AG04450 (cell line): ENCODE results near the gene PRPF38A. TPM values are rescaled to one million over a fixed set of nuclear protein-coding genes. Genes with fewer than 3 reads are reported as not detected.

Experiments
- CTCF ChIA-PET: fragments of 300-600, 350-600 bp; formaldehyde crosslinking; extraction: SDS; loops from one replicate; lab custom pipeline; 2022; ENCODE audit warnings: antibody characterized with exemption, inconsistent platforms; lab: Charles Lee
- POLR2A ChIA-PET: fragments of 350-600 bp; formaldehyde crosslinking; extraction: SDS; loops from one replicate; lab custom pipeline; 2021; ENCODE audit warnings: antibody characterized with exemption, inconsistent platforms; lab: Yijun Ruan, JAX
- DNase-seq: peaks from one replicate; pipeline ENCODE4 v3.0.0-alpha.2; 2011; ENCODE audit warnings: low read depth, low spot score
- H3K27ac ChIP-seq: one replicate; pipeline ENCODE4 v1.5.1; 2012; ENCODE audit warnings: low read depth, low read length, control low read depth
- H3K27me3 ChIP-seq: one replicate; pipeline ENCODE4 v1.6.0; 2012; ENCODE audit warnings: low read length; ENCODE audit not compliant: control insufficient read depth, insufficient read depth
- H3K4me3 ChIP-seq: 2 replicates; pipeline ENCODE4 v1.5.1; 2011; ENCODE audit warnings: mild to moderate bottlenecking, low read depth, low read length, control low read depth
- H3K9me3 ChIP-seq: 2 replicates; pipeline ENCODE4 v1.5.1; 2012; ENCODE audit warnings: low read length; ENCODE audit not compliant: control insufficient read depth, insufficient read depth
- polyA plus RNA-seq: library from polyadenylated mRNA; depleted of rRNA; stranded (reverse); fragments of >200 nt; gene quantifications from 2 replicates; pipeline ENCODE4 v1.2.3, GENCODE V29; 2011
- TF ChIP-seq, protein P1 (sequence below): IDR thresholded peaks from 2 replicates; pipeline ENCODE4 v1.5.1; 2011; ENCODE audit warnings: low read depth, low read length, control low read depth, inconsistent platforms

Gene PRPF38A
- polyA plus RNA-seq, 1 experiment, result 26.7 TPM

DNA sequence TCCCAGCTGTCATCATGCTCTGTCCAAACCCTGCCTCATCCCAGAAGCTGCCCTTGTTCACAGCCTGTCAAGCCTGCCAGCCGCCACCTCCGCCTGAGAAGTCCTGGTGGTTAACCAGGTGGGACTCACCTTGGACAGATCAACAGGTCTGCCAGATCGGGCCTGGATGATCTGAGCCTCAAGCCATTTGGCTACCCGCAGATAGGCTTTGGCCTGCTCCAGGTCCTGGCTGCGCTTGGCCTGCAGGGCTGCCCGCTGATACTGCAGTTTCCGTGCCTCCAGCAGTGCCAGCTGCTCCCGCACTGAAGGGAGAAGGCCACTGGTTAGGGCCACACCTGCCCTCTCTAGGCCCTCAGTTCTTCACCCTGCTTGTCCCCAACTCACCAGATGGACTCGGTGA, 47.0 kb upstream of the PRPF38A start:
- TF ChIP-seq, protein P1, sequence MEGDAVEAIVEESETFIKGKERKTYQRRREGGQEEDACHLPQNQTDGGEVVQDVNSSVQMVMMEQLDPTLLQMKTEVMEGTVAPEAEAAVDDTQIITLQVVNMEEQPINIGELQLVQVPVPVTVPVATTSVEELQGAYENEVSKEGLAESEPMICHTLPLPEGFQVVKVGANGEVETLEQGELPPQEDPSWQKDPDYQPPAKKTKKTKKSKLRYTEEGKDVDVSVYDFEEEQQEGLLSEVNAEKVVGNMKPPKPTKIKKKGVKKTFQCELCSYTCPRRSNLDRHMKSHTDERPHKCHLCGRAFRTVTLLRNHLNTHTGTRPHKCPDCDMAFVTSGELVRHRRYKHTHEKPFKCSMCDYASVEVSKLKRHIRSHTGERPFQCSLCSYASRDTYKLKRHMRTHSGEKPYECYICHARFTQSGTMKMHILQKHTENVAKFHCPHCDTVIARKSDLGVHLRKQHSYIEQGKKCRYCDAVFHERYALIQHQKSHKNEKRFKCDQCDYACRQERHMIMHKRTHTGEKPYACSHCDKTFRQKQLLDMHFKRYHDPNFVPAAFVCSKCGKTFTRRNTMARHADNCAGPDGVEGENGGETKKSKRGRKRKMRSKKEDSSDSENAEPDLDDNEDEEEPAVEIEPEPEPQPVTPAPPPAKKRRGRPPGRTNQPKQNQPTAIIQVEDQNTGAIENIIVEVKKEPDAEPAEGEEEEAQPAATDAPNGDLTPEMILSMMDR, result no peak
- no peak for DNase-seq
- Histone ChIP-seq H3K9me3 (no peaks in the 10 kb centered on the region), H3K4me3 (no peak overlapping the region), H3K27me3 (no peaks in the 10 kb centered on the region), H3K27ac (no peak overlapping the region)
- POLR2A ChIA-PET, result no interaction called here
- CTCF ChIA-PET, result interaction anchor here (1.0 kb wide), 1 partner anchor 9 kb away, joined by 3 read pairs; no protein-coding TSS in a partner anchor

DNA sequence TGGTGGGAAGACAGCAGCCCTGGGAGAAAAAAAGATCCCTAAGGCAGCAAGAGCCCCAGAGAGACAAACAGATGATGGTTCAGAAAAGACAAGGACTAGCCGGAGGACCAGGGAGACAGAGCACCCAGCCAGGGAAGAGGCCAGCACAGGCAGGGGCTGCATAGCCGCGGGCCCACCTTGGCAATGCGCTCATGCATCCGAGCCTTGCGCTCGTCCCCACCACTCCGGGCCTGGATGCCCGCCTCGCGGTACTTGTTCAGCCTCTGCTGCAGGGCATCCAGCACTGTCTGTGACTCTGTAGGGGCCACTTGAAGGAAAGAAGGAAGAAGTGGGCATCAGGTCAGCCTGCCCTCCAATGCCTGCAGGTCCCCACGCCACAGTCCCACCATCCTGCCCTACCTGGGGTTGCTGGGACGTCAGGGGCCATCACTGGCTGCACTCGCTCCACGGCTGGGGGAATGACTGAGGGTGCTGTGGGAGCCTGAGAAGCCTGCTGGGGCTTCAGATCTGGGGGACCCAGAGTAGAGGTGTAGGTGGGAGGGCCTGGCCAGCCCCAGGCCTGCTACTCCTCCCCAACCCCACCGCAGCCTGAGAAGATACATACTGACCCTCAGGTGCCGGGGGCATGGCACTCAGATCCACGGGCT, 45.4 kb upstream of the PRPF38A start:
- DNase-seq, result no peak
- POLR2A ChIA-PET, result no interaction called here
- CTCF ChIA-PET, result no interaction called here

DNA sequence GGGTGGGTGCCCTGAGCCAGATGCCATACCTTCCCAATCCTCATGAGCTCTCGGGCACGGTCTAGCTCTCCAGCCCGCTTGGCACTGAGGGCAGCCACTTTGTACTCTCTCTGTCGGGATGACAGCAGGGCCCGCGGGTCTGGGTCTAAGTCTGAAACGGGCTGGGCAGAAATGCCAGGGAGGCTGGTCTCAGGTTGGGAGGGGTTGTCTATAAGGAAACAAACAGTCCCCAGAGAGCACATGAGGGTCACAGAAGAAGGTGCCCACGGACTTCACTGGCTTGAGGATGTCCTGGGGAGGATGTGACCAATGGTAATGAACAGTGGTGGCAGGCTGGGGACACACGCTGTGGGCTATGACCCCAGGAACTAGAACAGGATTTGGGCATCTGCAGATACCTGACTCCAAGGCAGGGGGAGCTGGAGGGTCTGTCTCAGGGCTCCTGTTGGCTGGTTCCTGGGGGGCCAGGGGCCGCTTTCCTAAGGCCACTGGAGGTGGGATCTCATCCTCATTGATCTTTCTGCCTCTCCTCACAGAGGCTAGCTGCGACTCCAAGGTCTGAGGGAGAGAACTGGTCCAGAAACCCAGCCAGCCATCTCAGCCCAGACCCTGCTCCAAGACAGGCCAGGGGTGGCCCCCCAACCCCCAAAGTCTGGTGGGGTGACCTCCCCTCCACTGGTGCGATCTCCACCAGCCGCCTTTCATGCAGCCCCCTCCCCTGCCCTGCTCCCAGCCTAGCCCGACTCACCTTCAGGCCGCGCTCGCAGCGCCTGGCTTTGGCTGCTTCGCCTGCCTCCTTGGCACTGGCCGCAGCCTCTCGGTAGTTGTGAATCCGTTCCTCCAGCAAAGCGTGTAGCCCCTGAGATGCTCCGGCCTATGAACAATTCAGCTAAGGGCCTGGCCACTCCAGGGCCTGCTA, 44.5 kb upstream of the PRPF38A start:
- CTCF ChIA-PET, result no interaction called here
- no peak overlapping the region for H3K4me3 ChIP-seq
- H3K27me3 ChIP-seq, result no peaks in the 10 kb centered on the region
- POLR2A ChIA-PET, result no interaction called here
- H3K27ac ChIP-seq, result no peak overlapping the region
- TF ChIP-seq, protein P1, result no peak
- H3K9me3 ChIP-seq, result no peaks in the 10 kb centered on the region
- no peak for DNase-seq

More for the DNA sequence above, 45.4 kb upstream of the PRPF38A start:
- Histone ChIP-seq H3K27me3 (no peaks in the 10 kb centered on the region), H3K27ac (no peak overlapping the region), H3K9me3 (no peaks in the 10 kb centered on the region), H3K4me3 (no peak overlapping the region)
- TF ChIP-seq, protein P1, result no peak

DNA sequence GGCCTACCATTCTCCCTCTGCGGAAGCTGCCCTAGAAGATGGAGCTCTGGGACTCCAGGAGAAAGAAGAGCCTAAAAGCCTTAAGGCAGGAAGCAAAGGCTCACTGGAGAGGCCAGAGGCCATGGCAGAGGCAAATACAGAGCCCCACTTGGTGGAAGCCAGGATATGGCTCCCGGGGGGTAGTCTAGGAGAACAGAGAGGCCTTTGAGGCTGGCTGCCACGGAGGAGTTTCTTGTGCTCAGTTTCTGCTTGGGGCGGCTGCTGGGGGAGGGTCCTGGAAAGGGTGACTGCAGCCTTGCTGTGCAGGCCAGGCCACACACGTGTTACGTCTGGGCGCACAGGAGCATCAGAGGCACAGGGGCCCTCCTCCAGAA, 43.8 kb upstream of the PRPF38A start:
- ChIA-PET POLR2A (no interaction called here), CTCF (no interaction called here)
- TF ChIP-seq, protein P1, result no peak
- Histone ChIP-seq H3K9me3 (no peaks in the 10 kb centered on the region), H3K27me3 (no peaks in the 10 kb centered on the region), H3K4me3 (no peak overlapping the region), H3K27ac (no peak overlapping the region)
- no peak for DNase-seq
